Hippocampal formation (tissue), 2 donors: ENCODE results near the gene SRP19.
"Not testable (repeated sequence)": the region's sequence is repeated elsewhere in the genome, so short reads cannot be mapped to it uniquely, and the experiment has no call there.

Experiments
- DNase-seq, 2 donors: peaks; one replicate each; lab custom pipeline; 2025; lab: John Stamatoyannopoulos, UW

SRP19 gene

GRCh38 chr5:112860929-112861637 lies at the start of gene SRP19:
TSS of gene SRP19 (plus strand) at chr5:112861287. CDS start at chr5:112861377, 90 bp downstream.
- DNase-seq, result peak; percentile 90 to 98

GRCh38 chr5:112812549-112812948 lies 48.5 kb upstream of the SRP19 start:
- DNase-seq, result no peak

- no peak for DNase-seq
Measured at GRCh38 chr5:112820246-112820645, 40.8 kb upstream of the SRP19 start.

GRCh38 chr5:112822456-112822855 lies 38.6 kb upstream of the SRP19 start:
- DNase-seq, result no peak

- no peak for DNase-seq
Measured at GRCh38 chr5:112823181-112823580, 37.9 kb upstream of the SRP19 start.

GRCh38 chr5:112823656-112824055 lies 37.4 kb upstream of the SRP19 start:
- DNase-seq, result no peak

GRCh38 chr5:112824197-112824596 lies 36.9 kb upstream of the SRP19 start:
- no peak for DNase-seq

GRCh38 chr5:112830378-112830777 lies 30.7 kb upstream of the SRP19 start:
- DNase-seq, result no peak

GRCh38 chr5:112833971-112834370 lies 27.1 kb upstream of the SRP19 start:
- DNase-seq, result no peak

- no peak for DNase-seq
Measured at GRCh38 chr5:112844489-112844888, 16.6 kb upstream of the SRP19 start.

- DNase-seq, result no peak
Measured at GRCh38 chr5:112846556-112846955, 14.5 kb upstream of the SRP19 start.

GRCh38 chr5:112847306-112847705 lies 13.8 kb upstream of the SRP19 start:
- no peak for DNase-seq

GRCh38 chr5:112848116-112848811 lies 12.8 kb upstream of the SRP19 start:
- peak in 1 of 2 donors; percentile 66 for DNase-seq

- DNase-seq, result no peak
Measured at GRCh38 chr5:112849912-112850311, 11.2 kb upstream of the SRP19 start.

- no peak for DNase-seq
Measured at GRCh38 chr5:112854651-112855050, 6.4 kb upstream of the SRP19 start.

GRCh38 chr5:112857866-112858265 lies 3.2 kb upstream of the SRP19 start:
- DNase-seq, result no peak

GRCh38 chr5:112860571-112860928 lies 537 bp upstream of the SRP19 start:
- DNase-seq, result not testable (repeated sequence)

GRCh38 chr5:112861638-112861985 lies 525 bp downstream of the SRP19 start:
- no peak for DNase-seq

- DNase-seq, result no peak
Measured at GRCh38 chr5:112862085-112862484, 998 bp downstream of the SRP19 start.

GRCh38 chr5:112863549-112863948 lies 2.5 kb downstream of the SRP19 start:
- DNase-seq, result peak in 1 of 2 donors; percentile 4

- DNase-seq, result no peak
Measured at GRCh38 chr5:112865128-112865527, 4.0 kb downstream of the SRP19 start.

GRCh38 chr5:112866739-112867138 lies 5.7 kb downstream of the SRP19 start:
- no peak for DNase-seq

- DNase-seq, result no peak
Measured at GRCh38 chr5:112867411-112867810, 6.3 kb downstream of the SRP19 start.

- DNase-seq, result no peak
Measured at GRCh38 chr5:112869948-112870347, 8.9 kb downstream of the SRP19 start.
